Endothelial cell of umbilical vein (primary cell): ENCODE results near the gene ROMO1. TPM values are rescaled to one million over a fixed set of nuclear protein-coding genes. Genes with fewer than 3 reads are reported as not detected.

Experiments
- BruUV-seq: library from RNA; stranded (reverse); fragments of 400-500 nt; replicated peaks from 2 replicates; lab custom pipeline; 2021; lab: Mats Ljungman, UMichigan
- CTCF ChIA-PET: fragments of 300-600, 350-600 bp; sonication (Branson Sonifier 250); formaldehyde crosslinking; loops from one replicate; lab custom pipeline; 2021; ENCODE audit warnings: antibody characterized with exemption, inconsistent platforms; lab: Charles Lee
- POLR2A ChIA-PET: fragments of 300-600, 350-600 bp; sonication (Branson Sonifier 250); formaldehyde crosslinking; loops from one replicate; lab custom pipeline; 2021; ENCODE audit warnings: antibody characterized with exemption, inconsistent platforms; lab: Charles Lee
- DNase-seq: peaks from one replicate; pipeline ENCODE4 v3.0.0-alpha.2; 2011; ENCODE audit warnings: low read depth, low spot score
- FAIRE-seq: peaks from 2 replicates; lab custom pipeline; 2011; peaks lifted over from hg19 to GRCh38; lab: Jason Lieb, UNC
- H2AFZ ChIP-seq: 2 replicates; pipeline ENCODE4 v1.6.0; 2012; ENCODE audit warnings: low read depth, low read length, control low read depth, inconsistent platforms
- H3K27ac ChIP-seq: 2 replicates; pipeline ENCODE4 v1.5.1; 2011; ENCODE audit warnings: low read depth, mild to moderate bottlenecking, control low read depth, low read length, moderate library complexity; ENCODE audit not compliant: insufficient read depth
- H3K27me3 ChIP-seq, 2 experiments: 2 replicates each; pipeline versions ENCODE4 v1.6.0 to v1.6.1; 2011; ENCODE audit warnings: low read length in 2 of 2, mixed read lengths in 1 of 2; ENCODE audit not compliant: control insufficient read depth in 2 of 2, insufficient read depth in 2 of 2
- H3K36me3 ChIP-seq, 2 experiments: 2 replicates in 1 of 2; 3 replicates in 1 of 2; pipeline ENCODE4 v1.5.1; 2011; ENCODE audit warnings: low read length in 2 of 2, mild to moderate bottlenecking in 1 of 2, moderate library complexity in 1 of 2; ENCODE audit not compliant: control insufficient read depth in 2 of 2, insufficient read depth in 2 of 2; ENCODE audit errors: extremely low read depth in 1 of 2
- H3K4me1 ChIP-seq: 3 replicates; pipeline ENCODE4 v1.5.1; 2011; ENCODE audit warnings: mild to moderate bottlenecking, low read length; ENCODE audit not compliant: control insufficient read depth, insufficient read depth; ENCODE audit errors: extremely low read depth
- H3K4me2 ChIP-seq: 2 replicates; pipeline ENCODE4 v1.6.1; 2011; ENCODE audit warnings: low read length, control low read depth, mixed read lengths; ENCODE audit not compliant: insufficient read depth
- H3K4me3 ChIP-seq, 3 experiments: fragments of 200-600 bp in 1 of 3; sonication (generic), shearing (Covaris generic) in 1 of 3; replicated peaks in 1 of 3; 2 replicates each; pipeline ENCODE4 v1.5.1; 2011 to 2016; ENCODE audit warnings: control low read depth in 3 of 3, low read length in 3 of 3, mild to moderate bottlenecking in 2 of 3, inconsistent platforms in 1 of 3, low read depth in 1 of 3, moderate library complexity in 1 of 3; ENCODE audit not compliant: insufficient read depth in 1 of 3
- H3K79me2 ChIP-seq: 2 replicates; pipeline ENCODE4 v1.6.0; 2012; ENCODE audit warnings: low read length, inconsistent platforms; ENCODE audit not compliant: control insufficient read depth, insufficient read depth
- H3K9ac ChIP-seq: replicated peaks from 2 replicates; pipeline ENCODE3; 2011; ENCODE audit warnings: low read length, control low read depth; ENCODE audit not compliant: insufficient read depth; ENCODE audit errors: extremely low read depth
- H3K9me1 ChIP-seq: replicated peaks from 3 replicates; pipeline ENCODE4 v1.6.0; 2011; ENCODE audit warnings: mild to moderate bottlenecking, low read length; ENCODE audit not compliant: control insufficient read depth, insufficient read depth; ENCODE audit errors: extremely low read depth
- H3K9me3 ChIP-seq: replicated peaks from 2 replicates; pipeline ENCODE4 v1.5.1; 2012; ENCODE audit warnings: low read length, inconsistent platforms; ENCODE audit not compliant: control insufficient read depth, insufficient read depth
- H4K20me1 ChIP-seq: replicated peaks from 2 replicates; pipeline ENCODE3; 2011; ENCODE audit warnings: mild to moderate bottlenecking, low read length; ENCODE audit not compliant: control insufficient read depth, insufficient read depth; ENCODE audit errors: extremely low read depth
- EZH2 ChIP-seq: IDR thresholded peaks from 2 replicates; pipeline ENCODE4 v1.6.1; 2012; ENCODE audit warnings: borderline replicate concordance, low read depth, mild to moderate bottlenecking, moderate library complexity, low read length, inconsistent platforms; ENCODE audit not compliant: severe bottlenecking
- FOS ChIP-seq: IDR thresholded peaks from 2 replicates; pipeline ENCODE4 v1.6.1; 2011; ENCODE audit warnings: mild to moderate bottlenecking, low read length, moderate library complexity, borderline replicate concordance; ENCODE audit not compliant: insufficient read depth
- GATA2 ChIP-seq: IDR thresholded peaks from 2 replicates; pipeline ENCODE4 v1.7.0; 2011; ENCODE audit warnings: low read depth, mild to moderate bottlenecking, moderate library complexity, mixed read lengths, low read length; ENCODE audit not compliant: insufficient read length, insufficient read depth
- JUN ChIP-seq: IDR thresholded peaks from 2 replicates; pipeline ENCODE4 v1.6.1; 2011; ENCODE audit warnings: borderline replicate concordance, low read depth; ENCODE audit not compliant: insufficient read length, insufficient read depth
- MYC ChIP-seq: IDR thresholded peaks from one replicate; pipeline ENCODE4 v1.6.1; 2011; ENCODE audit warnings: mild to moderate bottlenecking, low read depth, low read length
- POLR2A ChIP-seq: IDR thresholded peaks from 2 replicates; pipeline ENCODE4 v1.6.1; 2012; ENCODE audit warnings: low read depth, mild to moderate bottlenecking, control low read depth, low read length
- POLR2AphosphoS5 ChIP-seq: IDR thresholded peaks from 2 replicates; pipeline ENCODE4 v1.6.1; 2012; ENCODE audit warnings: low read depth, mild to moderate bottlenecking, control low read depth, low read length, moderate library complexity; ENCODE audit not compliant: insufficient read depth
- dilution Hi-C: fragments of 300-500 bp; cut with MboI; formaldehyde crosslinking; loops from one replicate; pipeline ENCODE4 v1.15.0; 2019; ENCODE audit warnings: low sequenced_read_pairs; ENCODE audit not compliant: extremely low pct_ligation_motif_present
- intact Hi-C: fragments of 100-400 bp; cut with micrococcal nuclease; formaldehyde crosslinking; loops from one replicate; pipeline ENCODE4 v1.10.0; 2022
- polyA plus RNA-seq, 4 experiments: library from polyadenylated mRNA; depleted of rRNA in 3 of 4; stranded (reverse) in 3 of 4; unstranded in 1 of 4; fragments of >200 nt; gene quantifications; 2 replicates each; pipeline versions ENCODE4 v1.2.1 to v1.2.3, GENCODE V29; 2011 to 2012; ENCODE audit warnings: missing spikeins in 1 of 4
- total RNA-seq: library from RNA; stranded (reverse); gene quantifications from 2 replicates; pipeline ENCODE4 v1.2.3, GENCODE V29; 2021
- TF ChIP-seq, protein P1 (sequence below), 2 donors: IDR thresholded peaks; 1 replicate in 1 of 2; 2 replicates in 1 of 2; pipeline ENCODE4 v1.5.1; 2011; ENCODE audit warnings: low read length in 2 of 2, mild to moderate bottlenecking in 2 of 2, moderate library complexity in 2 of 2, control low read depth in 1 of 2, inconsistent platforms in 1 of 2, low read depth in 1 of 2; ENCODE audit not compliant: insufficient read depth in 1 of 2; ENCODE audit errors: extremely low read depth in 1 of 2
- TF ChIP-seq, protein P2 (sequence below): IDR thresholded peaks from 2 replicates; pipeline ENCODE4 v1.6.1; 2011; ENCODE audit not compliant: insufficient read depth, insufficient read length

The ROMO1 gene
- total and polyA plus RNA-seq, 2 donors (not counting 3 experiments of a cell fraction or from before 2014, with no cell fraction given), result 174 to 1,099 TPM

DNA sequence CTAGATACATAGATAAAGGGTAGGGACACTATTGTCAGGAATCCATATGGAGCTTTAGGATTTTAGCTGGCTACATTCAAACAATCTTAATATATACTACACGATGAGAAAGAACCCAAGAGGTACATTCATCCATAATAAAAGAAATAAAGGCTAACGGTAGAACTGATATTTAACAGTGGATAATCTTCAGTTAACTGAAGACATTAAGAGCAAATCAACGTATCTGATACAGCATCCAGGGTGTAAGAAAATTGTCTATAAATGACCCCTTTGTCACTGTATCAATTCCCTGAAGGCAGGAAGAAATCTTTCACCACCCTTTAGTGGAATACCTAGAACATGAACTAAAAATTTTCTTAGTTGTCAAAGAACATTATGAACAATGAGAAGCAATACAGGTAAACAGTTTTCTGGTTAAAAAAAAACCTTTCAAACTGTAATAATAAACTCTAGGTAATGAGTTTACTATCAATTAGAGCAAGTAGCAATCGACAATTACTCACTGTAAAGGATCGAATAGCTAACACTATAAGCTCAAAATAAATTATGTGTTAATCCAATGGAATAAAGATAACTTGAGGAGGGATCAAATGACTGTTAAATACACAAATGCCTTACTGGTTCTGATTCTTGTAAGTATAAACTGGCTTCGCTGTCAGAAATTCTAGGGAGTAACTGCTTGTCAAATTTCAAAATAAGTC lies 11.8 kb downstream of the ROMO1 start:
- H2AFZ ChIP-seq, result no peak overlapping the region
- FAIRE-seq (no peak), DNase-seq (no peak)
- peaks cover 18 to 66% of the 10 kb centered on the region in 2 experiments for H3K36me3 ChIP-seq
- ChIA-PET CTCF (interaction anchor here (0.7 to 1.9 kb wide), 2 partner anchors 17 to 19 kb away, joined by 3 to 4 read pairs; no protein-coding TSS in a partner anchor), POLR2A (no interaction called here)
- no peaks in the 10 kb centered on the region for H3K9me3 ChIP-seq
- H3K9ac ChIP-seq, result no peak overlapping the region
- dilution Hi-C loops, result no loop called here
- no peaks in the 10 kb centered on the region for H3K4me1 ChIP-seq
- TF ChIP-seq JUN (no peak), FOS (no peak), POLR2AphosphoS5 (no peak), EZH2 (no peak), MYC (no peak), GATA2 (no peak), POLR2A (no peak)
- TF ChIP-seq, protein P1, sequence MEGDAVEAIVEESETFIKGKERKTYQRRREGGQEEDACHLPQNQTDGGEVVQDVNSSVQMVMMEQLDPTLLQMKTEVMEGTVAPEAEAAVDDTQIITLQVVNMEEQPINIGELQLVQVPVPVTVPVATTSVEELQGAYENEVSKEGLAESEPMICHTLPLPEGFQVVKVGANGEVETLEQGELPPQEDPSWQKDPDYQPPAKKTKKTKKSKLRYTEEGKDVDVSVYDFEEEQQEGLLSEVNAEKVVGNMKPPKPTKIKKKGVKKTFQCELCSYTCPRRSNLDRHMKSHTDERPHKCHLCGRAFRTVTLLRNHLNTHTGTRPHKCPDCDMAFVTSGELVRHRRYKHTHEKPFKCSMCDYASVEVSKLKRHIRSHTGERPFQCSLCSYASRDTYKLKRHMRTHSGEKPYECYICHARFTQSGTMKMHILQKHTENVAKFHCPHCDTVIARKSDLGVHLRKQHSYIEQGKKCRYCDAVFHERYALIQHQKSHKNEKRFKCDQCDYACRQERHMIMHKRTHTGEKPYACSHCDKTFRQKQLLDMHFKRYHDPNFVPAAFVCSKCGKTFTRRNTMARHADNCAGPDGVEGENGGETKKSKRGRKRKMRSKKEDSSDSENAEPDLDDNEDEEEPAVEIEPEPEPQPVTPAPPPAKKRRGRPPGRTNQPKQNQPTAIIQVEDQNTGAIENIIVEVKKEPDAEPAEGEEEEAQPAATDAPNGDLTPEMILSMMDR (IDR thresholded peaks at IDR 0.05; ENCODE audit: extremely low read depth in 1 of 2, insufficient read depth in 1 of 2, low read depth in 1 of 2, low read length in 2 of 2), result no peak
- TF ChIP-seq, protein P2, sequence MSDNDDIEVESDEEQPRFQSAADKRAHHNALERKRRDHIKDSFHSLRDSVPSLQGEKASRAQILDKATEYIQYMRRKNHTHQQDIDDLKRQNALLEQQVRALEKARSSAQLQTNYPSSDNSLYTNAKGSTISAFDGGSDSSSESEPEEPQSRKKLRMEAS, result no peak
- H3K9me1 ChIP-seq, result no peaks in the 10 kb centered on the region
- H3K27me3 ChIP-seq, result no peaks in the 10 kb centered on the region
- H4K20me1 ChIP-seq, result peaks cover 11% of the 10 kb centered on the region
- no TSS peak for BruUV-seq
- no peak overlapping the region for H3K4me2 ChIP-seq
- H3K4me3 ChIP-seq, result no peak overlapping the region
- no peak overlapping the region for H3K27ac ChIP-seq
- H3K79me2 ChIP-seq, result peaks cover 67% of the 10 kb centered on the region
- intact Hi-C loops, result no loop called here
